Caki2 (cell line): ENCODE measurements around the gene JPT2. TPM values are rescaled to one million over a fixed set of nuclear protein-coding genes. Genes with fewer than 3 reads are reported as not detected.

ENCODE experiments used
- DNase-seq: peaks from one replicate; pipeline ENCODE4 v3.0.0-alpha.2; 2015; ENCODE audit warnings: low read depth
- in situ Hi-C: cut with HindIII; loops from 2 replicates; pipeline ENCODE4 v1.10.0; 2016; ENCODE audit warnings: low sequenced_read_pairs, low pct_unique_long_range_greater_than_20kb, mixed read lengths
- total RNA-seq: library from RNA; depleted of rRNA; stranded (reverse); fragments of >200 nt; shearing (Covaris generic); gene quantifications from 2 replicates; pipeline ENCODE4 v1.2.3, GENCODE V29; 2014; ENCODE audit warnings: low replicate concordance

JPT2 gene
- total RNA-seq, 1 experiment from 2014 or later: 290 TPM

- DNase-seq: no peak
- in situ Hi-C loops: no loop called here
Measured at GRCh38 chr16:1669698-1670097, 8.4 kb upstream of the JPT2 start.

DNA sequence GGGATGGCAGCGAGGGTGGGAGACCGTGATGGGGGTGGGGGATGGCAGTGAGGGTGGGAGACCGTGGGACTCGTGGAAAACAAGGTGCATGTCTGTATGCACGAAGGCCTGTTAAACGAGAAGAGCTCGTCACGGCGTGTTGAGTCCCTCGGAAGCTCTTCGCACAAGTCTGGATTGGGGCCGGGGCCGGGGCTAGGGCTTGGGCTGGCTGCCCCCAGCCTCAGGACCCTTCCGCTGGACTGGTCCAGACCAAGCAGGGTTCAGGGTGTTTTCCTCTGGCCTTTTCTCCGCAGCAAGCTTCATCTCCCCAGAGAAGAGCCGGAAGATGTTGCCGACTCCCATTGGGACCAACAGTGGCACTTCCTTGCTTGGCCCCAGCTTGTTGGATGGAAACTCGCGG lies 7.7 kb upstream of the JPT2 start:
- in situ Hi-C loops: no loop called here

GRCh38 chr16:1670866-1671265 lies 7.2 kb upstream of the JPT2 start:
- DNase-seq: no peak

More for the DNA sequence above, 7.7 kb upstream of the JPT2 start:
- no peak for DNase-seq

DNA sequence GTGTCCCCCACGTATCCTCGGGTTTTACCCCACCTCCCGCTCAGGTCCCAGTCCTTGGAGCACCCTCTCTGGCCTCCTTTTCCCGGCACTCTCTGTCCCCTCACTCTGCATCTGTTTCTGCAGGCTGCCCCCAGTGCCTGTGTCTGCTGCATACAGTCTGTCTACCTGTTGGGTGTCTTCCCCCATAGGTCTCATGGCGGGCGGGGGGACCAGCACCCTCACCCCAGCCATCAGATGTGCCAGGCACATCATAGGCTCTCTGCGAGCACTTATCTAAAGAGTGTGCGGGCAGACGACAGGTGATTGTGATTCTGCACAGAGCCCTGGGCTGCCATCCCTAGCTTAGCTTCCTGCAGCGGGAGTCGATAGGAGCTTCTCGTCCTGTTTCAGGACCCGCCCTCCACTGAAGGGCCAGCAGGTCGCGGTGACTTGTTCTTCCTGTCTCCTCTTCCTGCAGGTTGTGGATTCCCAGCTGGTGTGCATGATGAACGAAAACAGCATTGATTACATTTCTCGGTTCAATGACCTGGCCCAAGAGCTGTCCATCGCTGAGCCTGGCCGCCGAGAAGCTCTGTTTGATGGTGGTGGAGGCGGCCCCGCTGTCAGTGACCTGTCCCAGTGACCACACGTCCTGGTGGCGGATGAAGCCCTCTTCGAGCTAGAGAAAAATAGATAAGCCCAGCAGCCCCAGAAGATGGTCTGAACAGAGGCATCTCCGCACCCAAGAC lies 4.5 kb upstream of the JPT2 start:
- DNase-seq: no peak

More at GRCh38 chr16:1670866-1671265, 7.2 kb upstream of the JPT2 start:
- in situ Hi-C loops: no loop called here

GRCh38 chr16:1674306-1674705 lies 3.8 kb upstream of the JPT2 start:
- DNase-seq: no peak
- in situ Hi-C loops: no loop called here

More for the DNA sequence above, 4.5 kb upstream of the JPT2 start:
- in situ Hi-C loops: no loop called here

- no peak for DNase-seq
- in situ Hi-C loops: no loop called here
Measured at GRCh38 chr16:1674751-1675664, 3.1 kb upstream of the JPT2 start.

DNA sequence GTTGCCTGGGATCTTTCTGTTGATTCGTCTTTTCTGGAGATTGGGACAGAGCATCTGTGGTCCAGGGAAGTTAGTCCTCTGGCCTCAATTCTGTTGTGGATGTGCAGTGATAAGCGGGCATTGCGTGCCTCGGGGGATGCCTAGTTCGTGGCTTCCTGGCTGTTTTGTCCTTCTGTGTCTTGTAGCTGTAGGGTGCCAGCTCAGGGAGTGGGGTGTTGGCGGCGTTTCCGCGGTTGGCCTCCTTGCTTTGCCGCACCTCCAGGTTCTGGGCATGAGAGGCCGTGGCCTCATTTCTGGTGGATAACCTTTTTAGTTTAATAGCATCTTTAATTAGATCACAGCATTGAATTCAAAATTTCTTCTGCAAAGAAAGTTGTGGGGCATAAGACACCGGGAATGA lies 1.4 kb upstream of the JPT2 start:
- DNase-seq: no peak
- in situ Hi-C loops: no loop called here

DNA sequence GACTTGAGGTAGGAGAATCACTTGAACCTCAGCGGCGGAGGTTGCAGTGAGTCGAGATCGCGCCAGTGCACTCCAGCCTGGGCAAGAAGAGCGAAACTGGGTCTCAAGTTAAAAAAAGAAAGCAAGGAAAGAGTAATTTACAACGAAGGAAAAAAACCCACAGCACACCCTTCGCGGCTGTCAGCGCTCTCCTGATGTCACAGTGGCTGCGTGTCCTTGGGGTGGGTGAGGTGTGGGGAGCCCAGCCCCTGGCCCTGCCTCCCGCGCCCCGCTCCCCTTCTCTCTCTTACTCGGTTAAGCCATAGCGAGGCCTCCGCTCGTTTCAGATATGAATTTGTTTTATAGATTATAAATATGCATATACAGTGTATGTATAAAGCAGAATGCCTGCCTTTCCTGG lies 740 bp upstream of the JPT2 start:
- DNase-seq: no peak
- in situ Hi-C loops: no loop called here

DNA sequence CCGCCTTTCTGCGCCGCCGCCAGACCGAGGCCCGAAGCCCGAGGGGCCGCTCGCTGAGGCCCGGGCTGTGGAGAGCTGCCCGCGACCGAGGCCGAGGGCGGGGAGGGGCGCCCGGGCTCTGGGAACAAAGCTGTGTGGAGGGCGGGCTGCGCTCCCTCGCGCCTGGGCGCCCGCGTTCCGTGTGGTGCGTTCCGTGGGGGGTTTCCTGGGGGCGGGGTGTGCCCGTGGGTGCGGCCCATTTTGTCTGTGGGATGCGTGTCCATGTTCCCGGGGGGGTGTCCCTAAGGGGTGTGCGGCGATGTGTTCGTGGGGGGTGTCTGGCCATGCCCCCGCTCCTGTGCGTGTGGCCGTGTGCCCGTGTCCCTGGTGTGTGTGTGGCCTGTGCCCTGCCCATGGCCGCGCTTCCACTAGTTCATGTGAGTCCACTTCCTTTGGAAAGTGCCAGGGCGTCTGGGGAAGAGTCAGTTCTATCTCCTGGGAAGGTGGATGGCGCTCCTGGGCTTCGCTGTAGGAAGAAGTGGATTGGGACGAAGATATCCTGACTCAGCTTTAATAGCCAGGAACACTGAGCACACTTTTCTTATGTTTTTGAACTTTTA lies 520 bp downstream of the JPT2 start:
- in situ Hi-C loops: no loop called here
- DNase-seq: peak; percentile 84

- in situ Hi-C loops: no loop called here
- no peak for DNase-seq
Measured at GRCh38 chr16:1680361-1680760, 2.3 kb downstream of the JPT2 start.

DNA sequence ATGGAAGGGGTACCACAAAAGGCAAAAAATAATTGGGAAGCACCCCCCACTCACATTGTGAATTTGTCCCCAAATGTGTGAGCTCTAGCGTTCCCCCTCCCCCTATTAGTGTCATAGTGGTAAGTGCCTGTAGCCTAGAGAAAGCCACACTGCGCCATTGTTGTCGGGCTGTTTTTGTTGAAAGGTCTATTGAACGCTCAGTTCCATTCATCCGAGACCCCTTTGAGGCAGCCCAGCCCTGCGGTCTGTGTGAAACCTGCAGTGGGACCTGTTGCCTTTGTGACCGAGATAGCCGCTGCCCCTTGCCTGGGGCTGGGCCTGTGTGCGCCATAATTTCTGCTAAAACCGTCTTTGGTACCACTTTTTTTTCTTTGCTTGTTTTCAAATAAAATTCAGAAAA lies 3.0 kb downstream of the JPT2 start:
- DNase-seq: no peak
- in situ Hi-C loops: no loop called here

DNA sequence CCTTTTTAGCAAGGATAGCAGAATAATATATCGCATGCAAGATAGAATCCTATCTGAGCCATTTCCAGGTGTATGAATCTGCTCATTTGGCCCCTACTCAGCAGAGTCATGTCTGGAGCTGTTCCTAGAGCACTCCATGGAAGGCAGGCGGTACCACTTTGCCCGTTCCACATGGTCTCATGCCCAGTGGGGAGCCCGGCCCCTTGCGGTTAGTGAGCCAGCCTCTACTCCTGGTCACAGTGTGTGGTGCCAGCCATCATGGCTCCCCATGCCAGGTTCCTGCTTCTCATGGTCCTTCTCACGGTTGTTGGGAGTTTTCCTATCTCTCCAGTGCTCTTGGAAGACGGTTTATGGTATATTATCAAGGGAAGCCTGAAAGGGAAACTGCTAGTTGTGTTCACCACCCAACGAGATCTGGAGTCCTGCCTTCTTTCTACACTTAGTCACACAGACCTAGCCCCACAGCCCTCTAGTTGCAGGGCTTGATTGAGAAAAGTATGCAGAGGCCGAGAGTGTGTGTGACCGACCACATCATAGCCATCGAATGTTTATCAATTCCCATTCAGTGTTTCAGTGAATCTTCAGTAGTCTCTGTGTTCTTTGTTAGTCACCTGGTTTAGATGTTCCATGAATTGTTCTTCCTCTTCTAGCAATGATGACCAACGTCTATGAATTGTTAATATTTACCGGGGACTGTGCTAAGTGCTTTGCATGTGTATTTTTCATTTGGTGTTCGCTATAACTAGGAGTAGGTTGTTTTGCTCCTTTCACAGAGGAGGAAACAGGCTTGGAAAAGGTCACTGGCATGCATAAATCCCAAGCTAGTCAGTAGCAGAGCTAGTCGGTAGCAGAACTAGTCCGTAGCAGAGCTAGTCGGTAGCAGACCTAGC lies 9.6 kb downstream of the JPT2 start:
- DNase-seq: peak; percentile 95
- in situ Hi-C loops: no loop called here

GRCh38 chr16:1688807-1689560 lies 10.9 kb downstream of the JPT2 start:
- DNase-seq: peak; percentile 99
- in situ Hi-C loops: no loop called here

GRCh38 chr16:1689853-1690252 lies 11.8 kb downstream of the JPT2 start:
- DNase-seq: no peak
- in situ Hi-C loops: no loop called here

GRCh38 chr16:1690810-1691209 lies 12.7 kb downstream of the JPT2 start:
- DNase-seq: no peak
- in situ Hi-C loops: no loop called here

DNA sequence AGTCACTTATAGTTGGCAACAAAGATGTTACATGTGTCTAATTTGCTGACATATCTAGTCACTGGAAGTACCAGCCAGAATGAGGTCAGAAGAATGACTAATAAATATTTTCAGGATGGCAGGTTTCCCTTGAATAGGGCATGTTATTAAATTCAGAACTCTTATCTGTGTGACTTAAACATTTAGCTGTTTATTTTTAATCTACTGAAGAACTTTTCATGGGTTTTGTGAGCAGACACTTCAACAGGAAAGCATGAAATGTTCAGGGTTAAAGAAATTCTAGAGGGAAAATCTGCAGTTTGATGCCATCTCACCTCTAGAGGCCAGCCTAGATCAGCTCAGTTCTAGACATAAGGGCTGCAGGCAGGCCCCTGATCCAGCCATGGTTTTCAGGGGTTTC lies 13.2 kb downstream of the JPT2 start:
- in situ Hi-C loops: no loop called here
- peak; percentile 78 for DNase-seq

GRCh38 chr16:1691956-1692355 lies 13.9 kb downstream of the JPT2 start:
- DNase-seq: peak; percentile 83

DNA sequence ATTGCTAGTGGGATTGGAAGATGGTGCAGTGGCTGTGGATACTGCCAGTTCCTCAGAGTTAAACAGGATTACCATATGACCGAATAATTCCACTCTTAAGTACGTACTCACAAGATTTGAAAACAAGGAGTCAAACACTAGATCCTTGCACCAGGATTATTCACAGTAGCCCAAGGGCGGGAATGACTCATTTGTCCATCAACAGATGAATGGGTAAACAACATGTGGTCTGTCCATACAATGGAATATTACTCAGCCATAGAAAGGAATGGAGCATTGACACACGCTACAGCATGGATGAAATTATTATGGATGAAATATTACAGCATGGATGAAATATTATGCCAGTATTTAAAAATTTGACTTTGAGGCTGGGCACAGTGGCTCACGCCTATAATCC lies 18.8 kb downstream of the JPT2 start:
- in situ Hi-C loops: no loop called here
- no peak for DNase-seq

More at GRCh38 chr16:1691956-1692355, 13.9 kb downstream of the JPT2 start:
- in situ Hi-C loops: no loop called here
